HUES6 (cell line): ENCODE data around the gene RASGRF1.
"Not testable (repeated sequence)": the region's sequence is repeated elsewhere in the genome, so short reads cannot be mapped to it uniquely, and the experiment has no call there.

Source experiments
- H3K27ac ChIP-seq: 2 replicates; pipeline ENCODE4 v1.7.0; 2013; ENCODE audit warnings: low read depth, mild to moderate bottlenecking, low read length, inconsistent platforms
- H3K27me3 ChIP-seq: 2 replicates; pipeline ENCODE4 v1.6.1; 2013; ENCODE audit warnings: low read length; ENCODE audit not compliant: control insufficient read depth, insufficient read depth
- H3K36me3 ChIP-seq: 2 replicates; pipeline ENCODE4 v1.6.1; 2013; ENCODE audit warnings: low read length; ENCODE audit not compliant: control insufficient read depth, insufficient read depth
- H3K4me1 ChIP-seq: 2 replicates; pipeline ENCODE4 v1.6.1; 2013; ENCODE audit warnings: low read length; ENCODE audit not compliant: control insufficient read depth, insufficient read depth
- H3K4me3 ChIP-seq: 2 replicates; pipeline ENCODE4 v1.5.1; 2013; ENCODE audit warnings: low read depth, low read length
- H3K9ac ChIP-seq: one replicate; pipeline ENCODE4 v1.6.1; 2013; ENCODE audit warnings: mild to moderate bottlenecking, low read length
- H3K9me3 ChIP-seq: 2 replicates; pipeline ENCODE4 v1.6.1; 2013; ENCODE audit warnings: low read depth, low read length; ENCODE audit not compliant: control insufficient read depth, insufficient read depth

RASGRF1 gene

DNA sequence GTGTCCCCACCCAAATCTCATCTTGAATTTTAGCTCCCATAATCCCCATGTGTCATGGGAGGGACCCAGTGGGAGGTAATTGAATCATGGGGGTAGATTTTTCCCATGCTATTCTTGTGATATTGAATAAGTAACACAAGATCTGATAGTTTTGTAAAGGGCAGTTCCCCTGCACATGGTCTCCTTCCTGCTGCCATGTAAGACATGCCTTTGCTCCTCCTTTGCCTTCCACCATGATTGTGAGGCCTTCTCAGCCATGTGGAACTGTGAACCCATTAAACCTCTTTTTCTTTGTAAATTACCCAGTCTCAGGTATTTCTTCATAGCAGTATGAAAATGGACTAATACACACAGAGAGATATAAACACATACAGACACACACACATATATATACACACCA lies 66.1 kb downstream of the RASGRF1 start:
- not testable (repeated sequence) for H3K36me3 ChIP-seq, H3K9ac ChIP-seq, H3K9me3 ChIP-seq, H3K27ac ChIP-seq, H3K4me1 ChIP-seq, H3K4me3 ChIP-seq, H3K27me3 ChIP-seq

DNA sequence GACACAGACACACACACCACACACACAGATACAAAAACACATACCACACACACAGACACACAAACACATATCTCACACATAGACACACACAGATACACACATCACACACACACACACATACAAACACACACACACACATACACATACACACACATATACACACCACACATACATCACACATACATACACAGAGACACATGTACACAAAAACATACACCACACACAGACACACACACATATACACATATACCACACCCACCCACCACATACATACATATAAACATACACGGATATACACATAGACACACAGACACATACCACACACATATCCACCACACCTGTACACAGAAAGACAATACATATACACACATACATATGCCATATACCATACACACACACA lies 66.7 kb downstream of the RASGRF1 start:
- Histone ChIP-seq H3K9ac (no peak overlapping the region), H3K27ac (no peak overlapping the region)

DNA sequence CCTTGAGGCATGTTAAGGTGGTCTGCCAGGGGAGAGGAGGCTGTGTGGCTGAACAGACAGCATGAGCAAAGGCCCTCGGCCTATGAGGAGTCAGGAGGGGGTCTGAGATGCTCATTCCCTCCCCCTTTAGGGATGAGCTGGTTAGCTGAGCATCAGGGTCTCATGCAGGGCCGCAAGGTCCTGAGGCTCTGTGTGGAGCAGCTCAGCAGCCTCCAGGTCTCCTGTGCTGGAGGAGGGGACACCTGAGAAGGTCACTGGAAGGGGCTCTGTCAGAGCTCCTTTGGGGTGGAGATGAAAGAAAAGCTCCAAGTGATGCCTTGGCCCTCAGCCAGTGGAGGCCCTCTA lies 67.1 kb downstream of the RASGRF1 start:
- H3K9me3 ChIP-seq: peaks cover 8% of the 10 kb centered on the region

More for the DNA sequence above, 66.7 kb downstream of the RASGRF1 start:
- H3K27me3 ChIP-seq: no peaks in the 10 kb centered on the region
- H3K9me3 ChIP-seq: peaks cover 8% of the 10 kb centered on the region
- H3K4me1 ChIP-seq: no peaks in the 10 kb centered on the region
- no peaks in the 10 kb centered on the region for H3K36me3 ChIP-seq
- H3K4me3 ChIP-seq: no peak overlapping the region

GRCh38 chr15:79018960-79019359 lies 71.6 kb downstream of the RASGRF1 start:
- Histone ChIP-seq H3K9me3 (peaks cover 3% of the 10 kb centered on the region; the same call in 1 of the 2 replicates), H3K27me3 (no peaks in the 10 kb centered on the region), H3K9ac (no peak overlapping the region)

More for the DNA sequence above, 67.1 kb downstream of the RASGRF1 start:
- no peaks in the 10 kb centered on the region for H3K27me3 ChIP-seq
- H3K4me3 ChIP-seq: no peak overlapping the region
- no peak overlapping the region for H3K9ac ChIP-seq
- H3K27ac ChIP-seq: no peak overlapping the region
- no peaks in the 10 kb centered on the region for H3K36me3 ChIP-seq
- no peaks in the 10 kb centered on the region for H3K4me1 ChIP-seq

DNA sequence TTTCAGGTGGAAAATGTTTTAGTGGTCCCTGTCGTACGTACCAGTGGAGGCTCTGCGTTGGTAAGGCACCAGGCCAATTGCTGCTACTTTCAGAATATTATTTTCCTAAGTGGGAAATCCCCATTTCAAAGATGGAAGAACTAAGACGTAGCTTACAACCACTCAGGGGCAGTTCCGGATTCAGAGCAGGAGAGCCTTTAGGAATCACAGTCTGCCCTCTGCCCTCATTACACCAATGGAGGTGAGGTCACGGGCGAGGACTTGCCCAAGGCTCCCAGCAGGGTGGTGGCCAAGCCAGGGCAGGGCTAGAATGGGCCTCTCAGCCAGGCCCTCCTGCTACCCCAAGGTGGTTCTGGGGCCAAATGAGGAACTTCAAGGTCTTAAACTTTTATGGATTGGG lies 72.6 kb downstream of the RASGRF1 start:
- Histone ChIP-seq H3K9me3 (no peaks in the 10 kb centered on the region), H3K27me3 (no peaks in the 10 kb centered on the region), H3K4me1 (no peaks in the 10 kb centered on the region), H3K9ac (no peak overlapping the region), H3K27ac (no peak overlapping the region), H3K4me3 (no peak overlapping the region), H3K36me3 (no peaks in the 10 kb centered on the region)

More at GRCh38 chr15:79018960-79019359, 71.6 kb downstream of the RASGRF1 start:
- Histone ChIP-seq H3K4me1 (no peaks in the 10 kb centered on the region), H3K27ac (no peak overlapping the region), H3K4me3 (no peak overlapping the region), H3K36me3 (no peaks in the 10 kb centered on the region)

GRCh38 chr15:79016527-79017170 lies 73.9 kb downstream of the RASGRF1 start:
- Histone ChIP-seq H3K27me3 (peaks cover 3% of the 10 kb centered on the region; the same call in 1 of the 2 replicates), H3K4me1 (no peaks in the 10 kb centered on the region), H3K4me3 (no peak overlapping the region), H3K9ac (no peak overlapping the region), H3K27ac (no peak overlapping the region), H3K36me3 (no peaks in the 10 kb centered on the region), H3K9me3 (no peaks in the 10 kb centered on the region)

- Histone ChIP-seq H3K9me3 (no peaks in the 10 kb centered on the region), H3K27ac (no peak overlapping the region), H3K9ac (no peak overlapping the region), H3K36me3 (no peaks in the 10 kb centered on the region), H3K4me3 (no peak overlapping the region), H3K27me3 (peaks cover 8% of the 10 kb centered on the region), H3K4me1 (no peaks in the 10 kb centered on the region)
Observed at GRCh38 chr15:79015416-79015815, 75.2 kb downstream of the RASGRF1 start.

DNA sequence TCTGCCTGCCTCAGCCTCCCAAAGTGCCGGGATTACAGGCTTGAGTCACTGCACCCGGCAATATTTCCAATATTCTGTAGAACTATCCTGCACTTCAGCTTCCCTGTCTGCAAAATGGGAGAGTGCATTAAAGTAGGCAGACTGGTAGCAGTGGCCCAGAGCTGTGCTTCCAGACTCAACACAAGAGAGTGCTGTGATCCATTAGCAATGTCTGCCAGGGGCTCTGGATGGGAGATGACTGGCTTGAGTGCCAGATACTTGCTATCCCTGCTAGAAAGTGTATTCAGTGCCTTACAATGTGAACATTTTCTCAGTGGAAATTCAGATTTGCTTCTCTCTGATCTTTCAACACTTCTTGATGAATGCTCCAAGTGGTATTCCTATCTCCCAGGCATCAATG lies 80.3 kb downstream of the RASGRF1 start:
- peaks cover 1% of the 10 kb centered on the region; the same call in 1 of the 2 replicates for H3K4me1 ChIP-seq
- H3K9ac ChIP-seq: no peak overlapping the region
- no peaks in the 10 kb centered on the region for H3K9me3 ChIP-seq
- H3K36me3 ChIP-seq: no peaks in the 10 kb centered on the region
- H3K27me3 ChIP-seq: peaks cover 20% of the 10 kb centered on the region
- H3K27ac ChIP-seq: no peak overlapping the region
- no peak overlapping the region for H3K4me3 ChIP-seq

- Histone ChIP-seq H3K9ac (no peak overlapping the region), H3K9me3 (no peaks in the 10 kb centered on the region), H3K4me3 (no peak overlapping the region), H3K27ac (no peak overlapping the region), H3K27me3 (peaks cover 25% of the 10 kb centered on the region), H3K36me3 (no peaks in the 10 kb centered on the region), H3K4me1 (peaks cover 10% of the 10 kb centered on the region)
Observed at GRCh38 chr15:79009379-79009778, 81.2 kb downstream of the RASGRF1 start.

GRCh38 chr15:79008659-79009058 lies 81.9 kb downstream of the RASGRF1 start:
- Histone ChIP-seq H3K27me3 (peaks cover 26% of the 10 kb centered on the region), H3K27ac (no peak overlapping the region), H3K4me1 (peaks cover 18% of the 10 kb centered on the region), H3K9me3 (no peaks in the 10 kb centered on the region), H3K36me3 (no peaks in the 10 kb centered on the region), H3K4me3 (no peak overlapping the region), H3K9ac (no peak overlapping the region)

GRCh38 chr15:79007066-79007465 lies 83.5 kb downstream of the RASGRF1 start:
- Histone ChIP-seq H3K27me3 (peaks cover 33% of the 10 kb centered on the region), H3K36me3 (no peaks in the 10 kb centered on the region), H3K9ac (no peak overlapping the region), H3K4me3 (no peak overlapping the region), H3K4me1 (peaks cover 22% of the 10 kb centered on the region), H3K9me3 (no peaks in the 10 kb centered on the region), H3K27ac (no peak overlapping the region)
